ENCODE measurements around the gene ARHGEF35. TPM values are rescaled to one million over a fixed set of nuclear protein-coding genes. Genes with fewer than 3 reads are reported as not detected.
"Not testable (repeated sequence)": the region's sequence is repeated elsewhere in the genome, so short reads cannot be mapped to it uniquely, and the experiment has no call there.

ARHGEF35 gene
- polyA plus RNA-seq, 10 donors = 0.72 to 3.1 (median 1.9) TPM

DNA sequence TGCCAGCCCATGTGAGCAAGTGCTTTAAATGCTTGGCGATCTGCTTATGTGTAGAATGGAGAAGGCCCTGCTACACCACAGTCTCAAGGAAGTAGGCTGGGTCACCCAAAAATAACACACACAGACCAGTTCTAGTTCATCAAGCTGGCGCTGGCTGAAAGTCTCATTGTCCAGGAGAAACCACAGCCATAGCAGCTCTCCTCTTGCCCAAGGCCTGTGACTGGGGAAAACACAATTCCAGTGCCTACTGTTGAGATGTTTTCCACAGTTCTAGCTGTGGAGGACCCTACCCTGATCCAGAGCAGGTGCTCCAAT, 16.5 kb downstream of the ARHGEF35 start:
- DNase-seq = not testable (repeated sequence)

DNA sequence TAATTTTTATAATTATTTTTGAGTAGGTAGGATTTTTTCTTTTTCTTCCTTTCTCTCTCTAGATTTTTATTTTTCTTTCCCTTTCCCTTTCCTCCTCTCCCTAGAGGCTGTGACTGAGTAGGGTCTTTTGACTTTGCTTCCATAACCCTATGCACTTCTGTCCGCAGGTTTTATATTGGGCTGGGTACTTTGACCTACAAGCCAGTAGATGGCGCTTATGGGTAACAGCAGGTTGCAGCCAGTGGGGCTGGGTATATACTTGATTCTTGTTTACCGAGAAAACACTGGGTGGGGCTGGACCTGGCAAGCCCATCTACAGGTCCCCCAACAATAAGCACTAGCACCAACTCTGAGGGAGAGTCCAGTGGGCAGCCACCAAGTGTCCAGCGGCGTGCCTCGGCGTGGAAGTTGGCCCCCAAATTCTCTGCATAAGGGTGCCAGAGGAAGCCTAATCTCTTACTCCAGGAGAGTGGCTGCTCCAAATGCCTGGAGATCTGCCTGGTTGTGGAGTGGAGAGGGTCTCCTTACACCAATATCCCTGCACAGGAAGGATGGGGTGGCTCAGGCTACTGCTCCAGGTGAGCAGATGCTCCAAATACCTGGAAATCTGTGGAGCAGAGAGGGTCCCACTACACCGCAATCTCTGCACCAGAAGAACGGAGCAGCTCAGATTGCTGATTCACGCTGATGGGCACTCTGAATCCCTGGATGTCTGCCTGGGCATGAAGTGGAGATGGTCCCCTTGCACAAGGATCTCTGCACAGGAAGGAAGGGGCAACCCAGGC, 17.1 kb downstream of the ARHGEF35 start:
- DNase-seq = peak in 2 of 3 donors; percentile 1 to 4

DNA sequence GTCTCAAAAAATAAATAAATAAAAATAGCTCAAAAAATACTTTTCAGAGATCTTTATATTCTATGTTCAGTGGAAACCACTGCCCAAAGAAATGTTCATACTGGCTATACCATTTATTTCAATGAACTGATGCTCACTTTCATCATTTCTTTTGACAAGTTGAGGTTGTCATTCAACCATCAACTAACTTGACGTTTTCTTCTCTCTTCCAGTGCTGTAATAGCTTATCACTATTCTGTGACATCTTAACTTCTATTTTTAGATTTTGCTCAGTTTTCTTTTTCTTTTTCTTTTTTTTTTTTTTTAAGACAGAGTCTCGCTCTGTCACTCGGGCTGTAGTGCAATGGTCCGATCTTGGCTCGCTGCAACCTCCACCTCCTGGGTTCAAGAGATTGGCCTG, 21.0 kb downstream of the ARHGEF35 start:
- DNase-seq = no peak

DNA sequence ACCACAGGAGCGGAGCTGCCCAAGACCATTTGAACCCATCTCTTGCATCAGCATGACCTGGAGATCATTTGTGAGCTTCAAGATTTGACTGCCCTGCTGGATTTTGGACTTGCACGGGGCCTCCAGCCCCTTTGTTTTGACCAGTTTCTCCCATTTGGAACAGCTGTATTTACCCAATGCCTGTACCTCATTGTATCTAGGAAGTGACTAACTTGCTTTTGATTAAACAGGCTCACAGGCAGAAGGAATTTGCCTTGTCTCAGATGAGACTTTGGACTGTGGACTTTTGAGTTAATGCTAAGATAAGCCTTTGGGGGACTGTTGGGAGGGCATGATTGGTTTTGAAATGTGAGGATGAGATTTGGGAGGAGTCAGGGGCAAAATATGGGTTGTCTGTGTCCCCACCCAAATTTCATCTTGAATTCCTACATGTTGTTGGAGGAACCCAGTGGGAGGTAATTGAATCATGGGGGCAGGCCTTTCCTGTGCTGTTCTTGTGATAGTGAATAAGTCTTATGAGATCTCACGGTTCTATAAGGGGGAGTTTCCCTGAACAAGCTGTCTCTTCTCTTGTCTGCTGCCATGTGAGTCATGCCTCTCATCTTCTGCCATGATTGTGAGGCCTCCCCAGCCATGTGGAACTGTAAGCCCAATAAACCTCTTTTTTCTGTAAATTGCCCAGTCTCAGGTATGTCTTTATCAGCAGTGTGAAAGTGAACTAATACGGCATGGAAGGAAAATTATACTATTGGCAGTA, 23.9 kb downstream of the ARHGEF35 start:
- DNase-seq = not testable (repeated sequence)

- no peak for DNase-seq
Measured at GRCh38 chr7:144164784-144165183, 30.8 kb downstream of the ARHGEF35 start.

DNA sequence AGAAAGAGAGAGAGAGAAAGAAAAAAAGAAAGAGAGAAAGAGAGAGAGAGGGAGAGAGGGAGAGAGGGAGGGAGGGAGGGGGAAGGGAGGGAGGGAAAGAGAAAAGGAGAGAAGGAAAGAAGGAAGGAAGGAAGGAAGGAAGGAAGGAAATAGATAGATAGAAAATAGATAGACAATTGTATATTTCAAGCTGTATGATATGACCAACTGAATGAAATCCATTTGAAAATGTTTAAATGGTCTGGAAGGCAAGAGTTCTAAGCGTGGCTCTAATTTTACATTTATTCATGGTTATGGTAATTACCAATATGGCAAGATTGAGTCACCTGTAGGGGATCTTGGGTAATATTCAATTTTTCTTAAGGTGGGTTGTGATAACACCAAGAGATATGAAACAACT, 36.8 kb downstream of the ARHGEF35 start:
- no peak for DNase-seq

- no peak for DNase-seq
Measured at GRCh38 chr7:144148224-144148827, 47.3 kb downstream of the ARHGEF35 start.

DNA sequence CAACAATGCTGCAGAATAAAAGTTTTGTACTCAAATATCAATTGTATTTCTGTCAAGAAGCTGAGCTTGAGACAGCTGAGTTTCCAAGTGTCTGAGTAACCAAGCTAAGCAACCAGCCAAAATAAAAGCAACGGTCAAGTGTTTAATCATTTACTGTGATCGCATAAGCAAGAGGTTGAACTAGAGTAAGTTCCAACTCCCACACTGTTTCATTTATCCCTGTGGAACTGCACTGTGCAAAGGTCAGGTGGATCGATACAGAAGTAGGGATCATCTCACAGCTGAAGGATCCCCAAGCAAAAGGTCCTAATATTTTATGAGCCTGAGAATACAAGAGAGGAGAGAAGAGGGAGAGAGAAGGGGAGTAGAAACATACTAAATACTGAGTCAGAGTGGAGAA, 51.2 kb downstream of the ARHGEF35 start:
- no peak for DNase-seq

DNA sequence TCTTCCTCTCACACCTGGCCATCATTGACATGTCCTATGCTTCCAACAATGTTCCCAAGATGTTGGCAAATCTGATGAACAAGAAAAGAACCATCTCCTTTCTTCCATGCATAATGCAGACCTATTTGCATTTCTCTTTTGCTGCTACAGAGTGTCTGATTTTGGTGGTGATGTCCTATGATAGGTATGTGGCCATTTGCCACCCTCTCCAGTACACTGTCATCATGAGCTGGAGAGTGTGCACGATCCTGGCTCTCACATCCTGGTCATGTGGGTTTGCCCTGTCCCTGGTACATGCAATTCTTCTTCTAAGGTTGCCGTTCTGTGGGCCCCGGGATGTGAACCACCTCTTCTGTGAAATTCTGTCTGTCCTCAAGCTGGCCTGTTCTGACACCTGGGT, 53.4 kb downstream of the ARHGEF35 start:
- no peak for DNase-seq

DNA sequence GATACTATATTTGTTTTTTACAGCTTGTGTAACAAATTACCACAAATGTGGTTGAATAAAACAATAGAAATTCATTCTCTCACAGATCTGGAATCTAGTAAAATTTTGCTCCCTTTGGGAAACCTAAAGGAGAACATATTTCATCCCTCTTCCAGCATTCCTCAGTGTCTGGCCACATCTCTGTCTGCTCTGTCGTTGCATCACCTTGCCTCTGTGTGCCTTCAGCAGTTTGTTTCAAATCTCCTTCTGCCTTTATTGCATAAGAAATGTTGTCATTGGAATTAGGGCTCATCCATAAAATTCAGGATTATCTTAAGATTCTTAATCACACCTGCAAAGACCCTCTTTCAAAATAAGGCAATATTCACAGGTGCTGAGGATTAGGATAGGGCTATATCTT, 58.1 kb downstream of the ARHGEF35 start:
- no peak for DNase-seq

Other genes with a start within 250 kb of the ARHGEF35 start
- under 1 TPM in 4 of 10 donors, not detected in 6; 0.05 to 0.21 (median 0.10) TPM for gene OR2F1, start 241.0 kb downstream of the ARHGEF35 start, polyA plus RNA-seq (ENCODE audit: insufficient read length in 10 of 10)
- under 1 TPM in 1 of 10 donors, not detected in 9; 0.05 TPM for gene OR6B1, start 195.5 kb downstream of the ARHGEF35 start, polyA plus RNA-seq (ENCODE audit: insufficient read length in 10 of 10)
- gene OR2A5, start 146.9 kb downstream of the ARHGEF35 start, polyA plus RNA-seq (ENCODE audit: insufficient read length in 10 of 10) = under 1 TPM in 4 of 10 donors, not detected in 6; 0.01 to 0.09 (median 0.04) TPM
- gene OR2A25, start 126.0 kb downstream of the ARHGEF35 start, polyA plus RNA-seq (ENCODE audit: insufficient read length in 10 of 10) = under 1 TPM in 1 of 10 donors, not detected in 9; 0.16 TPM
- gene OR2A12, start 109.6 kb downstream of the ARHGEF35 start, polyA plus RNA-seq (ENCODE audit: insufficient read length in 10 of 10) = under 1 TPM in 1 of 10 donors, not detected in 9; 0.05 TPM
- not detected for gene OR2A2, start 86.2 kb downstream of the ARHGEF35 start, polyA plus RNA-seq (ENCODE audit: insufficient read length in 10 of 10)
- gene OR2A14, start 72.7 kb downstream of the ARHGEF35 start, polyA plus RNA-seq (ENCODE audit: insufficient read length in 10 of 10) = not detected
- 1 to 10 TPM in 3 of 10 donors, under 1 TPM in 5, not detected in 2; 0.59 to 1.9 (median 0.75) TPM for gene CTAGE4, start 12.4 kb downstream of the ARHGEF35 start, polyA plus RNA-seq (ENCODE audit: insufficient read length in 10 of 10)
- under 1 TPM; 0.19 to 0.85 (median 0.37) TPM for gene OR2A42, start 43.8 kb upstream of the ARHGEF35 start, polyA plus RNA-seq (ENCODE audit: insufficient read length in 10 of 10)
- 1 to 10 TPM in 7 of 10 donors, under 1 TPM in 3; 0.20 to 2.7 (median 1.5) TPM for gene OR2A7, start 69.0 kb upstream of the ARHGEF35 start, polyA plus RNA-seq (ENCODE audit: insufficient read length in 10 of 10)
- gene CTAGE8, start 73.5 kb upstream of the ARHGEF35 start, polyA plus RNA-seq (ENCODE audit: insufficient read length in 10 of 10) = 1 to 10 TPM in 3 of 10 donors, under 1 TPM in 5, not detected in 2; 0.11 to 1.6 (median 0.75) TPM
- under 1 TPM; 0.19 to 0.63 (median 0.39) TPM for gene OR2A1, start 116.6 kb upstream of the ARHGEF35 start, polyA plus RNA-seq (ENCODE audit: insufficient read length in 10 of 10)
- gene ARHGEF5, start 159.6 kb upstream of the ARHGEF35 start, polyA plus RNA-seq (ENCODE audit: insufficient read length in 10 of 10) = 1 to 10 TPM; 1.6 to 5.5 (median 2.4) TPM
- under 1 TPM in 2 of 10 donors, not detected in 8; 0.23 to 0.50 TPM for gene NOBOX, start 207.9 kb upstream of the ARHGEF35 start, polyA plus RNA-seq (ENCODE audit: insufficient read length in 10 of 10)

Data from muscle of back (tissue), 11 donors.